HG02970 (cell line): ENCODE data around the gene INPP5D.
A peak's percentile ranks its signal among the peaks of the same experiment; 100 is the strongest.
"Not testable (repeated sequence)": the region's sequence is repeated elsewhere in the genome, so short reads cannot be mapped to it uniquely, and the experiment has no call there.

Experiments
- ATAC-seq: cut with Tn5 transposase; IDR thresholded peaks from one replicate; pipeline ENCODE4 v1.9.1; 2021; ENCODE audit warnings: mild to moderate bottlenecking, moderate library complexity, moderate number of reproducible peaks; ENCODE audit not compliant: unreplicated experiment, low FRiP score

INPP5D gene

DNA sequence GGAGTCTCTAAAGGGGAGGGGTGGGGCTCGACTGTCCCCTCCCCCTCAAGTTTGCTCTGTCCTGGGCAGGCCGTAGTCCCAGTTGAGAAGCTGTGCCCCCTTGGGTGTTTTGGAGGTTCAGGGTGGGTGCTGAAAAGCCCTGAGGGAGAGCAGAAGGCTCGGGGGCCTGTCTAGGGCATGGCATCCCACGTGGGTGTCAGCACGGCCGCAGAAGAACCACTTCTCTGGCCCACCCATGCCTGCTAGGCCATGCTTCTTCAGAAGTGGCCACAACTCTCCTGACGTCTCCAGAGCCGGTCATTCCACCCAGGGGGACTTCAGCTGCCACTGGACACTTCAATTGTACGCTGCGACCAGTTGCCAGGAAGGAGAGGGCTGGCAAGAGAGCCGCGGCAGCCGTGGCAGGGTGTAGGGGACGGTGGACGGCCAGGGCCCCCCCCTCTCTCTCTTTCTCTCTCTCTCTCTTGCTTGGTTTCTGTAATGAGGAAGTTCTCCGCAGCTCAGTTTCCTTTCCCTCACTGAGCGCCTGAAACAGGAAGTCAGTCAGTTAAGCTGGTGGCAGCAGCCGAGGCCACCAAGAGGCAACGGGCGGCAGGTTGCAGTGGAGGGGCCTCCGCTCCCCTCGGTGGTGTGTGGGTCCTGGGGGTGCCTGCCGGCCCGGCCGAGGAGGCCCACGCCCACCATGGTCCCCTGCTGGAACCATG lies at the start of gene INPP5D:
Gene INPP5D (plus strand): TSS at position 546 of the 704 bp plus-strand sequence. CDS start 137 bp downstream, at position 683.
- ATAC-seq = peak; percentile 24

- no peak for ATAC-seq
Observed at GRCh38 chr2:233010569-233011267, 49.4 kb upstream of the INPP5D start.

GRCh38 chr2:233011268-233011650 lies 48.9 kb upstream of the INPP5D start:
- ATAC-seq = no peak

DNA sequence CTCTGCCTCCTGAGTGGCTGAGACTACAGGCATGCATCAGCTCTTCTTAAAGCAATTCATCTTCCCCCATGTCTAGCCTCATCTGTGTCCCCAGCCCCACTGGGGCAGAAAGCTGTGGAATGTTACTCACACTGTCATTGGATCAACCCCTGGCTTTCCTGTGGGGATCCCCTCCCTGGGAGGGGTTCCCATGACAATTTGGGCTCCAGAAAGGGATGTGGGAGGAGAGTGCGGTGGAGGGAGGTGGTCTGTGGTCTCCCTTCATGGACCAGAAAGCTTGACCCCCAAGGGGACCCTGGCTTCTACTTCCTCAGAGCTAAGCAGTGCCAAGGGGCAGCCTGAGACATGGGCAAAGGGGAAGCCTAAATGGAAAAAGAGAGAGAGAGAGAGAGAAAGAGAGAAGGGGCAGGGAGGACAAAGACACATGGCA lies 48.4 kb upstream of the INPP5D start:
- no peak for ATAC-seq

DNA sequence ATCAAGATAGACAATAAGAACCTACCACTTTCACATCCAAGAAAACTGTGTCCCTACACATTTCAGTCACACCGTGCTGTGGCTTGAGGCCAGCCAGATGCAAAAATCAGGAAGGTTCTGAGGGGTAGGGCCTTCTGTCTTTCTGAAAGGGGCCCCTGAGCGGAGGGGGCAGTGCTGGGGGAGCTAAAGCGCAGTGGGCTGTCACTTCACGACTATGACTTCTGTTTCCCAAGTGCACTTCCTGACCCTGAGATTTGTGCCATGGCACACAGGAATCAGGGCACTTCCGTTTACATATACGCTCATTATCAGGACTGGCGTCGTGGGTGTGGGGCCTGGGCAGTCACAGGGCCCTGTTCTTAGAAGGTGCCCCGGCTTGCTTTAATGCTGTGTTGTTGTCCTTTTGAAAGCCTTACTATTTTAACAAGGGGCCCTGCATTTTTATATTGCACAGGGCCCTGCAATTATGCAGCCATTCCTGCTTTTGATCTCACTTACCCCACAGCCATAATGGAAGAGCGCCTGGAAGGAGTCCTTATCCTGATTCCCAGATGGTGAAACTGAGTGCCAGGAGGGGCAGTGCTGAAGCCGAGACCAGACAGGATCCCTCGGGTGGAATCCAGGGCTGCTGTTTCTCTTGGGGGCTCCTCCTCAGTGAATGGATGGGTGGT lies 47.7 kb upstream of the INPP5D start:
- no peak for ATAC-seq

GRCh38 chr2:233013027-233013461 lies 47.1 kb upstream of the INPP5D start, which contains the start of gene NGEF:
NGEF (minus strand) TSS chr2:233013256; CDS start chr2:232974890, 38,366 bp downstream.
- ATAC-seq = no peak

DNA sequence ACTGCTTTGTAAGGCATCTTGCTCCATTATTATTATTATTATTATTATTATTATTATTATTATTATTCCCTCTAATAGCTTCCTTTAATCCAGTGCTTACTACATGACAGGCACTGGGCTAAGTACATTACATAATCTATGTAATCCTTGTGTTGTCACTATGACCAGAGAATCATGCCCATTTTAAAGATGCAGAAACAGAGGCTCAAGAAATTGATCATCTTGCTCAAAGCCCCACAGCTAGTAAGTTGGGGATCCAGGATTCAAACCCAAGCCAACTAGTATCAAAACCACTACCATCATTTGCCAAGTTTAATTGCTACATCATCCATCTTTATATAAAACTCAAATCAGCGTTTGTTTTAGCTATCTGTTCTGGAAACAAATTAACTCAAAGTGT lies 46.5 kb upstream of the INPP5D start:
- ATAC-seq = no peak

GRCh38 chr2:233015019-233015645 lies 45.0 kb upstream of the INPP5D start:
- ATAC-seq = no peak

- ATAC-seq = no peak
Observed at GRCh38 chr2:233017947-233018346, 42.2 kb upstream of the INPP5D start.

GRCh38 chr2:233019610-233020009 lies 40.5 kb upstream of the INPP5D start:
- not testable (repeated sequence) for ATAC-seq

DNA sequence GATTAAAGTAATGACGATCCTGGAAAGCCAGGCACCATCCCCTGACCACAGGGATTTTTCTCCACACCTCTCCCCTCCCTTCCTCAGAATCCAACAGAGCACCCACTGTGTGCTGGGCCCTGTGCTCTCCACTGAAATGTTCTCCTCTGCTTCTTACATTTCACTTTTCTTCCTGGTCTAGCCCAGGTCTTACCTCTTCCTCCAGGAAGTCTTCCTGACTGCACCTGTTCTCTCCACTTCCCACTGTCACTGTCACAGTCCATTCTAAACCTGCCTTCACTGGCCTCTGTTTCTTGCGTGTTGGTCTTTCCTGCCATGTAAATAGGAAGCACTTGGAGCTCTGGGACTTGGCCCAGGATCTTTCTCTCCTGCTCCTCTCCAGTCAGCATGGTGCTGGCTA lies 39.7 kb upstream of the INPP5D start:
- no peak for ATAC-seq

DNA sequence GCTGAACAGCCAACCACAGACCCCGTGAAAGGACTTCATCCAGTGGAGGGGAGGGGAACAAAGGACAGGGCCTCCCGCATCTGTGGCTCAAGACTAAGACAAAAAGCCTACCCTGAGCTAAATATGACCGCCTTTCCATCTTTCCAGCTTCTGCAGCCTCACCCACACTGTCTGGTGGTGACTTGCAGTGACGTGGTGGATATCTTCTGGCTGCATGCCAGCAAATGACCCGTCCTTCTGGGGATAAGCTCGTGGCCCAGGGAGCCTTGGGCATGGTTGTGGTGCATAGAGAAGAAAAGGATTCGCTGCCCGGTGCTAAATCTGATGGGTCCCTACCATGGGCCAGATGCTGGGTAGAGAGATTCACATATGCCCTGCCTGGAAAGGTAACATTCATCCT lies 38.4 kb upstream of the INPP5D start:
- ATAC-seq = no peak

- ATAC-seq = no peak
Observed at GRCh38 chr2:233022561-233022960, 37.6 kb upstream of the INPP5D start.

- no peak for ATAC-seq
Observed at GRCh38 chr2:233023007-233023760, 37.0 kb upstream of the INPP5D start.

- ATAC-seq = no peak
Observed at GRCh38 chr2:233023761-233024410, 36.3 kb upstream of the INPP5D start.

GRCh38 chr2:233025706-233026105 lies 34.4 kb upstream of the INPP5D start:
- ATAC-seq = no peak

GRCh38 chr2:233026198-233026813 lies 33.8 kb upstream of the INPP5D start:
- no peak for ATAC-seq

GRCh38 chr2:233029321-233029720 lies 30.8 kb upstream of the INPP5D start:
- no peak for ATAC-seq
